GM19395 (cell line): ENCODE measurements around the gene PLEK.
A peak's percentile ranks its signal among the peaks of the same experiment; 100 is the strongest.
"Not testable (repeated sequence)": the region's sequence is repeated elsewhere in the genome, so short reads cannot be mapped to it uniquely, and the experiment has no call there.

Experiments used
- ATAC-seq: cut with Tn5 transposase; IDR thresholded peaks from one replicate; pipeline ENCODE4 v1.9.1; 2021; ENCODE audit warnings: mild to moderate bottlenecking, moderate library complexity; ENCODE audit not compliant: unreplicated experiment

PLEK gene

GRCh38 chr2:68365087-68365486 lies at the start of gene PLEK:
TSS of gene PLEK (plus strand) at chr2:68365282. CDS start at chr2:68365352, 70 bp downstream.
- ATAC-seq: peak; percentile 65

GRCh38 chr2:68316111-68316510 lies 49.0 kb upstream of the PLEK start:
- ATAC-seq: no peak

GRCh38 chr2:68317971-68318913 lies 46.8 kb upstream of the PLEK start:
- no peak for ATAC-seq

DNA sequence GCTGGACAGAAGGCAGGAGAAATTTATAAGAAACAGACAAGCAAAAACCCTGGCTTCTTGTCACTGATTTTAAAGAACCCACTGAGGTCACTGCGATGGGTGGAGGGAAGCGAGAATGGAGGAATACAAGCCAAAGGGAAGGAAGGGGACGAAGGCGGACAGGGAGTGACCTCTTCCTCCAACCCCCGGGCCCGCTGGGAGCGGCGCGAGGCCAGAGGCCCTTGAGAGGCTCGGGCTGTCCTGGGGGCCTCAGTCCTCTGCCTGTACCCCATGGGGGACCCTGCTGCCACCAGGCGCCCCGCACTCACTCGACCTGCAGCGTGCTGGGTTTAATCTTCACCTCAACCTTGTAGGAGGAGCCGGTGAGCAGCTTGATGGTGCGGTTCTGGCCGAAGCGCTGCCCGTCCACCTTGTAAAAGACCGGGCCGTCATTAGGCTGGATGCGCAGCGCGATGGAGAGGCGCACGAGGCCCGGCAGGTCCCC lies 46.1 kb upstream of the PLEK start:
- no peak for ATAC-seq

- ATAC-seq: no peak
Measured at GRCh38 chr2:68319398-68320117, 45.5 kb upstream of the PLEK start, which contains the start of gene CNRIP1. TSS of gene CNRIP1 (minus strand) at chr2:68319949. CDS start at chr2:68319400, 549 bp downstream.

GRCh38 chr2:68320118-68320641 lies 44.9 kb upstream of the PLEK start:
- ATAC-seq: no peak

GRCh38 chr2:68325056-68325455 lies 40.0 kb upstream of the PLEK start:
- ATAC-seq: no peak

DNA sequence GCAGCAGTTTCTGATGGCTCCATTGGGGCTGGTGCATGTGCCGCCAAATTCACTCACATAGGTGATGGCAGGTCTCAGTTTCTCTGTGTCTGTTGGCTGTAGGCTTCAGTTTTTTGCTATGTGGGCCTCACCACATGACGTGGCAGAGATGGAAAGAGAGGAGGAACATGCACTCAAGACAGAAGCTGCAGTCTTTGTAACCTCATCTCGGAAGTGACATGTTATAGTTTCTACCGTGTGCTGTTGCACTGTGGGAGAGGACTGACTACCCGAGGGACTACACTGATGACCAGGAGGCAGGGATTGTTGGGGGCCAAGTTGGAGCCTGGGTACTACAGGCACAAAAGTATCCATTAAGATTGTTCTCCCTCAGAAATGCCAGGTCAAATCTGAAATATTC lies 36.2 kb upstream of the PLEK start:
- no peak for ATAC-seq

DNA sequence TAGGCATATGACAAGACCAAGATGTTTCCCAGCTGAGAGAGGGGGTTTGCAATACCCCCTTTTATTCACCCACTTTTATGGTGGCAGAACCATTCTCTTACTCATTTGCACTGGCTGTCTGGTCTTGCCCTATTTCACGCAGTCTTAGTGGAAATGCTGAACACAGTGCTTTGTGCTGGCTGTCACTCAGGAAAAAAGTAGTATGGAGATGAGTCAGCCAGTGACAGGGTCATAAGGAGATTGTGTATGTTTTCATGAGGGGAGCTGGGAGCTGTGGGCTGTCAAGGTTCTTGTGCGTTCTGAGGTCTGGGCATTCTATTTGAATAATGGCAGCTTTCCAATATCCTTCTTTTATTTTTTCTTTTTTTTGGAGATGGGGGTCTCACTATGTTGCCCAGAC lies 34.4 kb upstream of the PLEK start:
- ATAC-seq: no peak

- no peak for ATAC-seq
Measured at GRCh38 chr2:68333009-68333408, 32.1 kb upstream of the PLEK start.

DNA sequence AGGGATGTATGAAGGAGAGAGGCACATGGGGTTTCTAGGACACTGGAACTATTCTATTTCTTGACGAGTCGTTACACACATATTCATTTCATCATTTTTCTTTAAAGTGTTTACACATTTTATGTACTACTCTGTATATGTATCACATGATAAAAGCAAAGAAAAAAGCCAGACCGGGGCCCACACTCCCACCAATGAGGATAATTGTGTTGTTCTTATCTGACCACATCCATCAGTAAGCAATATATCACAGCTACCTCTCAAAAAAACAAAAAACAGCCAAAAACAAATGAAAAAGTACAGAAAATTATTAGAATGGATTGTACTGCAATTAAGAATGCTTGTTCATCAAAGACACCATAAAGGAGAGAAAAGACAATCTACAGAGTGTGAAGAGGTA lies 31.2 kb upstream of the PLEK start:
- ATAC-seq: no peak

GRCh38 chr2:68336192-68336591 lies 28.9 kb upstream of the PLEK start:
- no peak for ATAC-seq

DNA sequence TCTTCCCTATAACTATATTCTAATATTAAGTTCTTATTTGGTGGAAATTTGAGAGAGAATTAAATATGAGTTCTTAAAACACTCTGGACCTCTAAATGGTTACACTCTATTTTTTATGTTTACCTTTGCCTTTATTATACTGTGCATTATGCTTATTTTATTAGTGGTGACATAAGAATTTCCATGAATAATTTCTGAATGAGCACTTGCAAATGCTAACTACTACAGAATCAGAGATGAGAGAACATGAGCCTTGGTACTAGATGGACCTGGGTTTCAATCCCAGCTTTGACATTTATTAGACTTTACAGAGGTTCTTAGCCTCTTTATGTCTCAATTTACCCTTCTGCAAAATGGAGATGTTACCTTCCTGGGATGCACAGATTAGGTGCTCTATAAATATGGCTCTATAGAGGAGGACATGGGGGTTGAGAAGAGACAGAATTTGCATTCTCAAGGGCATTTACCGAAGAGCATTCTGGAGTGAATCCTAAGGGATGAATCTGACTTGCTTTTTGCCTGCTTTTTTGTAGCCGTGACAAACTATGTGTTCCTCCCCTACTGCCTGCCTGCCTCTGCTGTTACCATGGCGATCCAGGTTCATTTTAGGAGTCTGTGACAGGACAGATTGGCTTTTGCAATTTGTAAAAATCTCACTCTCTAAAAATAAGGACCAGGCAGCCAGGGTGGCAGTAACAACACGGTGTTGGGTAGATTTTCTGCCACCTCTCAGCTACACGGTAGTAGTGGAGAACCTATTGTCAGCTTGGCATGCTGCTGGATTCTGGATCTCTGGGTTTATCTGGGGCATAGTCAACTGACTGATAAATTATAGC lies 24.6 kb upstream of the PLEK start:
- peak; percentile 27 for ATAC-seq

DNA sequence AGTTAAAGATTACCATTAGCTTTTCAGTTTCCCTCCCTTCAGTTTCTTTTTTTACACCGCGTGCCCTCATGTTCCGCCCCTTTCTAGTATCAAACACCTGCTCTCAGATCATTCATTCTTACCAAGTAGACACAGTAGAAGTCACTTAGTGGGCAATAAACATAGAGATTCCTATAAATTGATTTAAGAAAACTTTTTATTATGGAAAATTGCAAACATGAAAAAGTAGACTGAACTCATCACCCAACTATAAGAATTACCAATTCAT lies 24.1 kb upstream of the PLEK start:
- ATAC-seq: peak; percentile 72

GRCh38 chr2:68341583-68341982 lies 23.5 kb upstream of the PLEK start:
- no peak for ATAC-seq

DNA sequence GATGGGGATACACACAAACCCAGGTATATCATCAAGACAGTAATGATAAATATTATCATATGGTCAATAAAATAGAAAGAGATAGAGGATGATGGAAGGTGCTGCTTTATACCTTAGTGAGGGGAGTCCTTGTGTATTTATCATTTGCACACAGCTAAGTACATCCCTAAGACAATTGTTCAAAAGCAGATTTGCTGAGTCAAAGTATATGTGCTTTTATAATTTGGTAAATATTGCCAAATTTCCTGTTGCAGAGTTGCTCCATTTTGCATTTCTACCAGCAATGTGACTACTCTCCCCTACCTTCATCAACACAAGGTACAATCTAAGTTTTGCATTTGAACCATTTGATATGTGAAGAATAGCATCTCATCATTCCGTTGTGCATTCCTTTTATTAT lies 22.6 kb upstream of the PLEK start:
- ATAC-seq: no peak

DNA sequence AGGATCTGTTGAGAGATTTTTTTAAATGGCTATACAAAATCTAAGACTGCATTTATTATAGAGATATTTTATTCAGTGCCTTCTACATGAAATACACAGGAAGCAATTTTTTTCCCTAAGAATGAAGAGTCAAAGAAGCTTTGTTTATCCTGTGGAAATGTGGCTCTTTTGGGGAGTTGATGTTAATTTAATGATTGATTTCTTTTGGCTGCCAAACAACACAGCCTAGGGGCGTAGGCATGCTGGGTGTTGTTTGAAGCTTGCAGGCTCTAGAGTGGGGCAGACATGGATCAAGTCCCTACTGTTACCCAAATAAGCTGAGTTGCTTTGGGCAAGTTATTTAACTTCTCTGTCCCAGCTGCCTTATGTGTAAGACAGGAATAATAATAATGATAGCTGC lies 21.1 kb upstream of the PLEK start:
- ATAC-seq: no peak

DNA sequence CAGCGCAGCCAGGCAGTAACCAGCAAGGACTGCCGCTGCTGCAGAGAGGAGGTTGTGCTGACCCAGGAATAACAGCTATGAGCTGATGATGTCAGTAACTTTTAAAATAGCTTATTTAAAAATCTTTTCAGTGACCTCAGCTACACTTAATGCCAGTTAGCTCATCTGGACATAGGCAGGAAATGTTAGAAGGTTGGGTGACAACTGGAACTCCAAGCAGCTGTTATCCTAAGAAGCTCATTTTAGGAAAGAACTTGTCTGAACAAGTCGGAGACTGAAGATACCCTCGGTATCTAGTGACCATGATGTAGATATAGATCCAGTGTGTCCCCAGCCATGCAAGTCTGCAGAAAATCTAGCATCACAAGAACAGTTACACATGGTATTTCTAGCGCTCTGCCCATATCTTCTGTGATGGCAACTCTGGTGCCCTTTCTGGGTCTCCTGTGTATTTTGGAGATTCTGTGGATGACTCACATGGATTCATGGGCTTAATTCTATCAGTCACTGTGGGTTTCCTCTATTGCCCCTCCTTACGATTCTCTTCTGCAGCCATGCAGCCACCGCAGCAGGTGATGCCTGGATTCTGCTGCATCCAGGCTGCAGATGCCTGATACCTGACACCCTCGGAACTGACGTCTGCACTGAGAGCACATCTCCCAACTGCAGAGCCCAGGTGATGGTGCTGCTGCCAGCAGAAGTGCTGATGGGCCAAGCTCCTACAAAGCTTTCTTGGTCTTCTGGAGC lies 19.8 kb upstream of the PLEK start:
- no peak for ATAC-seq

DNA sequence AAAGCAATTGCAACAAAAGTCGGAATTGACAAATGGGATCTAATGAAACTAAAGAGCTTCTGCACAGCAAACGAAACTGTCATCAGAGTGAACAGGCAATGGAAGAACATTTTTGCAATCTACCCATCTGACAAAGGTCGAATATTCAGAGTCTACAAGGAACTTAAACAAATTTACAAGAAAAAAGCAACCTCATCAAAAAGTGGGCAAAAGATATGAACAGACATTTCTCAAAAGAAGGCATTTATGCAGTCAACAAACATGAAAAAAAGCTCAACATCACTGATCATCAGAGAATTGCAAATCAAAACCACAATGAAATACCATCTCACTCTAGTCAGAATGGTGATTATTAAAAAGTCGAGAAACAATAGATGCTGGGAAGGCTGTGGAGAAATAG lies 16.0 kb upstream of the PLEK start:
- ATAC-seq: not testable (repeated sequence)

- no peak for ATAC-seq
Measured at GRCh38 chr2:68351997-68352396, 13.1 kb upstream of the PLEK start.
